ENCODE results near the gene GNB1L.

The GNB1L gene

DNA sequence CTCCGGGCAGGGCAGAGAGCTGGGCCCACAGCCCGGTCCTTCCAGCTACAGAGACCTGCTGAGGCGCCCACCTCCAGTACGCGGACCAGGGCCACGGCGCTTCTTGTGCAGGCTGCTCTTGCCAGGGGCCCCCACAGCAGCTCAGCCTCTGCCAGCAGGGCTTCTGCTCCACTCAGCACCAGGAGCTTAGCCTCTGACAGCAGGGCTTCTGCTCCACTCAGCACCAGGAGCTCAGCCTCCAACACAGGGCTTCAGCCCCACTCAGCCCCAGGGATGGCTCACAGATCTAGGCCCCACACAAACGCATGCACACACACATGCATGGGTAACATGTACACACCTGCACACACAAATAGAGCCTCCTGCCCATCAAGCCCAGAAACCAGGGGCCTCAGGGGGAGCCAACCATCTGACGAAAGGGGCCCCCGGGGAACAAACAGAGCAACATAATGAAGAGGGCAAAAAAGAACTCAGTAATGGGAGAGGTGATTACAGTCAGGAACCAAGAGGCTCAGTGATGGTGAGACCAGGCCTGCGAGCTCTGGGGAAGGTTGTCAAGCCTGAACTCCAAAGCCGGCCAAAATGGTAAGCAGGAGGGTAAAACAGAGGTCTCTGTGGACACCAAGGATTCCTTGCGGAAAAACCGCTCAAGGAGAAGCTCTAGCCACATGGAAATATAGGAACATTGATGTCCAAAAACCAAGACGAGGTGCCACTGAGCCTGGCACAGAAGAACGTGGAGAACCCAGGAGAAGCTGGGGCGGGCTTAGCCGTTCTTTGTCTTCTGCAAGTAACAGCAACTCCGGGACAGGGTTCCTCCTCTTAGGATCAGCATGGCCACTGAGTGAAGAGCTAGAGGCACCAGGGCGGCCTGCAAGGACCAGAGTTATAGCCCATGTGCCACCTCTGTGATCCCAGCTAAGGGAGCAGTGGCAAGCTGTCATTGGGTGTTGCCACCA is 46.5 kb downstream of the GNB1L start:
- no peaks in the 10 kb centered on the region for H3K27me3 ChIP-seq (replicated peaks; ENCODE audit: control insufficient read depth, insufficient read depth, low read length, poor library complexity, severe bottlenecking)

DNA sequence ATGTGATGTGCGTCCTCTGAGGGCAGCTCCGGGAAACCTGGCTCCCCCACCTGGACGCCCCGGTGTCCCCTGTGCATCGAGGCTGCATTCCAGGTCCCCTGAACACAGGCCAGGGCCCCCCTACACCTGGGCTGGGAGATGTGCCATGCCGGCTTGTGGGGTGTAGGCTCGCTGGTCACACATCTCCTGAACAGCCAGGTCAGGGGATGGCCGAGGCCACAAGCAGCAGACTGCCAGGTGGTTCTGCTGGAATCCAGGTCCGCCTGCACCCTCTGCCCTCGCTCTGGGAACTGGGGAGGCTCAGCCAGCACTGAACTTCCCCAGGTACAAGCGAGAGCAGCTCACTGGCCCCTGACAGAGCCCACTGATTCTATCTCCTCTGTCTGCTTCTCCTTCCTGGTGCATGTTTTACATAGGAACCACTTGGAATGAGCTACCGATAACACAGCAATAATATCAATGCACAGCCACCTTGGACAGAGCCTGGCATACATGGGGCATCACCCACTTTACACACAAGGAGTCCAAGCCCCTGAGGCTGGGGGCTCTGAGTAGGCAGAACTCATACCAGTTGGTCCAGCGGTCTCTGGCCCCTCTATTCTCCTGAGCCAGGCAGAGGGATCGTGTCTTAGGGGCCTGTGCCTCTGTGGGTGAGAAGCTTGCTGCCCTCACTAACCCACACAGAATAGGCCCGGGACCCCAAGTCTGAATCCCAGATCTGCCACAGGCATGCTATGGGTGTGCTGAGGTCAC is 47.3 kb downstream of the GNB1L start:
- H3K36me3 ChIP-seq (ENCODE audit: control insufficient read depth, insufficient read depth, low read length), result no peaks in the 10 kb centered on the region
- no peak overlapping the region for H3K4me3 ChIP-seq (ENCODE audit: insufficient read depth, low read depth, low read length, poor library complexity, severe bottlenecking)
- H3K27me3 ChIP-seq (replicated peaks; ENCODE audit: control insufficient read depth, insufficient read depth, low read length, poor library complexity, severe bottlenecking), result no peaks in the 10 kb centered on the region
- H3K4me1 ChIP-seq (ENCODE audit: control insufficient read depth, insufficient read depth, low read length, poor library complexity, severe bottlenecking), result peaks cover 6% of the 10 kb centered on the region
- H3K9me3 ChIP-seq (ENCODE audit: control insufficient read depth, low read length), result no peaks in the 10 kb centered on the region
- DNase-seq, result no peak
- no peak overlapping the region for H3K27ac ChIP-seq (ENCODE audit: insufficient read depth, low read length, poor library complexity, severe bottlenecking)

More for the DNA sequence above, 46.5 kb downstream of the GNB1L start:
- no peak for DNase-seq
- H3K27ac ChIP-seq (ENCODE audit: insufficient read depth, low read length, poor library complexity, severe bottlenecking), result no peak overlapping the region
- no peak overlapping the region for H3K4me3 ChIP-seq (ENCODE audit: insufficient read depth, low read depth, low read length, poor library complexity, severe bottlenecking)
- no peaks in the 10 kb centered on the region for H3K9me3 ChIP-seq (ENCODE audit: control insufficient read depth, low read length)
- no peaks in the 10 kb centered on the region for H3K36me3 ChIP-seq (ENCODE audit: control insufficient read depth, insufficient read depth, low read length)
- peaks cover 6% of the 10 kb centered on the region for H3K4me1 ChIP-seq (ENCODE audit: control insufficient read depth, insufficient read depth, low read length, poor library complexity, severe bottlenecking)

DNA sequence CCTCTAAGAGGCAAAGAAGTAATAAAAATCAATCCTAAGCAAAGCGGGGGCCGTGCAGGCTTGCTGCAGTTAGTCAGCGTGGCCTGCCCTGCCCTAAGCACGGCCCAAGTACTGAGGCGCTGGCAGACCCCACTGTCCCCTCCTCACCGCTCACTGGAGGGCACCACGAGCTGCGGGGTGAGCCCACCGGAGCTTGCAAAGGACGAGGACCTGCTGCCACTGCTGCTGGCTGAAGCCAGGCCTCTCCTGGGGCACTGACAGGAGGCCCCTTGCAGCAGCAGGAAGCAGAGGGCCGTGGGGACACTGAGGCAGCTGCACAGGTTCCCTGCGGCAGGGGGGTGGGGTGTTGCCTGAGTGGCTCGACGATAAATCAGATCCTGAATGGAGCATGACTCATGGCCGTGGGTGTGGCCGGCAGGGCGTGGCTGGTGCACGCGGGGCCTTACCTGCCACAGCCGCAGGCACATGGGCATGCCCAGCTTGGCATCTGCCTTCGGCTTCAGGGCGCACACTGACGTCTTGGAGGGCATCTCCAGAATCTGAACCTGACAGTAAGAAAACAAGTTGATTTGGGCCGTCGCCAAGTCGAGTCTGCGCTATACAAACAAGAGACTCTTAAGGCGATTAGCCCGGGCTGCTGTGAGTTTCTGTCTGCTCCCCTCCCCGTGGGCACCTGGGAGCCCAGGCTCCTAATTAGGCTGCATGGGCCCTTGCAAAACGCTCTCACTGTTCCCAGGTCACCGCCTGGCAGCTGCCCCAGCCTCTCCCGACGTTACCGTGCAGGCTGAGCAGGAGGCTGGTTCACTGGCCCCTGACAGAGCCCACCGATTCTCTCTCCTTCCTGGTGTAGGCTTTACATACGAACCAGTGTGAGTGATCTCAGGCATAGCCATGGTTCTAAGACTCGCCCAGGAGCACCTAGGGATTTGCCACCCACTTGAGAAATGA is 48.2 kb downstream of the GNB1L start:
- no peak for DNase-seq
- peaks cover 6% of the 10 kb centered on the region for H3K4me1 ChIP-seq (ENCODE audit: control insufficient read depth, insufficient read depth, low read length, poor library complexity, severe bottlenecking)
- no peaks in the 10 kb centered on the region for H3K27me3 ChIP-seq (replicated peaks; ENCODE audit: control insufficient read depth, insufficient read depth, low read length, poor library complexity, severe bottlenecking)
- H3K4me3 ChIP-seq (ENCODE audit: insufficient read depth, low read depth, low read length, poor library complexity, severe bottlenecking), result no peak overlapping the region
- peaks cover 4% of the 10 kb centered on the region for H3K36me3 ChIP-seq (ENCODE audit: control insufficient read depth, insufficient read depth, low read length)
- no peak overlapping the region for H3K27ac ChIP-seq (ENCODE audit: insufficient read depth, low read length, poor library complexity, severe bottlenecking)
- no peaks in the 10 kb centered on the region for H3K9me3 ChIP-seq (ENCODE audit: control insufficient read depth, low read length)

DNA sequence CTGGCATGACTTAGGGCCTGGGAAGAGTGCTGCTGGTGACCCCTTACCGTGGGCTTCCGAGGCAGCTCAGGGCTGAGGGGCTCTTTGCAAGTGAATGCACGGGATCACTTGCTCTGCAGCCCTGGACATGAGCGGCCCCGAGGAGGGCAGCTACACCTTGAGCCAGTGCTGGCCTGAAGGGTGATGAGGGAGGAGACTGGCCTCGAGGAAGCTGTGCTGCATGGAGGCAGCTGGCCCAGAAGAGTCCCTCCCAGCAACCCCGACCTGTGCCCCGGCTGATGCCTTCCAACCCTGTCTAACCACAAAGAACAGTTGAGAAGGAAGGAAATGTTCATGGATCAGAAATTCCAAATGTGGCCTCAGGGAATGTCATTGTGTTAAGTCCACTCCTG is 48.9 kb downstream of the GNB1L start:
- Histone ChIP-seq H3K36me3 (ENCODE audit: control insufficient read depth, insufficient read depth, low read length) (peaks cover 4% of the 10 kb centered on the region), H3K4me3 (ENCODE audit: insufficient read depth, low read depth, low read length, poor library complexity, severe bottlenecking) (no peak overlapping the region), H3K27me3 (replicated peaks; ENCODE audit: control insufficient read depth, insufficient read depth, low read length, poor library complexity, severe bottlenecking) (no peaks in the 10 kb centered on the region), H3K4me1 (ENCODE audit: control insufficient read depth, insufficient read depth, low read length, poor library complexity, severe bottlenecking) (peaks cover 6% of the 10 kb centered on the region), H3K9me3 (ENCODE audit: control insufficient read depth, low read length) (no peaks in the 10 kb centered on the region), H3K27ac (ENCODE audit: insufficient read depth, low read length, poor library complexity, severe bottlenecking) (no peak overlapping the region)
- DNase-seq, result no peak

DNA sequence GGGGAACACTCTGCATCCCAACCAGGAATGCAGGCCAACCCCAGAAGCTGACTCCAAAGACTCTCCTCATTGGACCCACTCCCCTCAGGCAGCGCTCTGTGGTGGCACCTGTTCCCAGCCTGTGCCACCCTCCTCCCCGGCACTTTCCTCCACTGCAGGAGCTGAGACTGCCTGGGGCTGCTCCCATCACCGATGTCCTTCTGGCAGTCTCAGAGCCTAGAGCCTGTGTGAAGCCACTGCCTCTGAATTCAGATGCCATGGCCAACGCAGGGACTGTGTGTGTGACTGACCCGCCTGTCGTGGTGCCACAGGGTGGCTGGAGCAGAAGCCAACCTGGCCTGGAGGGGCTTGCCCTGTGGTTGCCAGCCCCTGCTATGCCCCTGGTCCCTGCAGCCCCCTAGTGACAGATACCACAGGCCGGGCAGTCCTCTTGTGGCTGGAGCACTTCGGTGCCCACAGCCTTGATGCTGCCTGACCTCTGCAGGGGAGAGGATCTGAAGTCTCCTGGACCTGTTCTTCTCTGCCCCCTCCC is 50.9 kb downstream of the GNB1L start:
- H3K9me3 ChIP-seq (ENCODE audit: control insufficient read depth, low read length), result no peaks in the 10 kb centered on the region
- no peaks in the 10 kb centered on the region for H3K27me3 ChIP-seq (replicated peaks; ENCODE audit: control insufficient read depth, insufficient read depth, low read length, poor library complexity, severe bottlenecking)
- no peak overlapping the region for H3K4me3 ChIP-seq (ENCODE audit: insufficient read depth, low read depth, low read length, poor library complexity, severe bottlenecking)
- no peaks in the 10 kb centered on the region for H3K4me1 ChIP-seq (ENCODE audit: control insufficient read depth, insufficient read depth, low read length, poor library complexity, severe bottlenecking)
- H3K36me3 ChIP-seq (ENCODE audit: control insufficient read depth, insufficient read depth, low read length), result peaks cover 13% of the 10 kb centered on the region
- no peak for DNase-seq
- no peak overlapping the region for H3K27ac ChIP-seq (ENCODE audit: insufficient read depth, low read length, poor library complexity, severe bottlenecking)

DNA sequence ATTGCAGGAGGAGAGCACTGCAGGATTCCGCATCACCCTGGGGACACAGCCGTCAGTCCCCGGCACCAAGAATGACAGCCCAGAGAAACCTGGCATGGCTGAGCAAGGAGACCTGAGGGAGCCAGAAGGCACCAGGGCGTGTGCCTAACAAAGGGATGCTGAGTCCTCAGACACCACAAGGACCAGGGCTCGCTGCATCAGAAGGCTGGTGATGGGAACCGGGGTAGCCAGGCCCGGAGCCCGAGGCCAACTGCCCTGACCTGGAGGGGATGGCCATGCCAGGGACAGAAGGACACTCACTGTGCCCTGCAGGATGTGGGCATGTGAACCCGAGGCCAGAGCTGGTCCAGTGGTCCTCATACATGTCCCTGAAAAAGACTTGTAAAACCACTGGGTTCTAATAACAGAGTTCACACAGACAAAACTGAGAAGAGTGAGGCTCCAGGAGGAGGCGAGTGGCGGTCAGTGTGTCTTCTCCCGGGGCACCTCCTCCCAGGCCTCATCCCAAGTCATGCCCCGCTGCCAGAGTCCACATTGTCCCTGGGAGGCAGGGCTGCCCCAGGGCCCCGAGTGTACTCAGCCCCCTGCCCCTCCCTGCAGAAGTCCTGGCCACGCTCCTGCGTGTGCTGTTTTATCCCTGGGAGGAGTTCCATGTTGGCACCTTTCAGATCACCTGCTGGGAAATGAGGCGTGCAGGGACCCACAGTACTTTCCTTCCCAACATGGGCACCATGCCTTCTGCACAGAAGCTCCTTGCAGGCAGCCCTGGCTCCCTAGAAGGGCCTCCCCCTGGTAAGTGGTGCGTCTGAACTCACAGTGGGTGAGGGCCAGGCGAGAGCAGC is 51.6 kb downstream of the GNB1L start:
- H3K4me3 ChIP-seq (ENCODE audit: insufficient read depth, low read depth, low read length, poor library complexity, severe bottlenecking), result no peak overlapping the region
- H3K4me1 ChIP-seq (ENCODE audit: control insufficient read depth, insufficient read depth, low read length, poor library complexity, severe bottlenecking), result no peaks in the 10 kb centered on the region
- H3K27ac ChIP-seq (ENCODE audit: insufficient read depth, low read length, poor library complexity, severe bottlenecking), result no peak overlapping the region
- no peaks in the 10 kb centered on the region for H3K27me3 ChIP-seq (replicated peaks; ENCODE audit: control insufficient read depth, insufficient read depth, low read length, poor library complexity, severe bottlenecking)
- H3K36me3 ChIP-seq (ENCODE audit: control insufficient read depth, insufficient read depth, low read length), result peaks cover 13% of the 10 kb centered on the region
- no peak for DNase-seq
- no peaks in the 10 kb centered on the region for H3K9me3 ChIP-seq (ENCODE audit: control insufficient read depth, low read length)

DNA sequence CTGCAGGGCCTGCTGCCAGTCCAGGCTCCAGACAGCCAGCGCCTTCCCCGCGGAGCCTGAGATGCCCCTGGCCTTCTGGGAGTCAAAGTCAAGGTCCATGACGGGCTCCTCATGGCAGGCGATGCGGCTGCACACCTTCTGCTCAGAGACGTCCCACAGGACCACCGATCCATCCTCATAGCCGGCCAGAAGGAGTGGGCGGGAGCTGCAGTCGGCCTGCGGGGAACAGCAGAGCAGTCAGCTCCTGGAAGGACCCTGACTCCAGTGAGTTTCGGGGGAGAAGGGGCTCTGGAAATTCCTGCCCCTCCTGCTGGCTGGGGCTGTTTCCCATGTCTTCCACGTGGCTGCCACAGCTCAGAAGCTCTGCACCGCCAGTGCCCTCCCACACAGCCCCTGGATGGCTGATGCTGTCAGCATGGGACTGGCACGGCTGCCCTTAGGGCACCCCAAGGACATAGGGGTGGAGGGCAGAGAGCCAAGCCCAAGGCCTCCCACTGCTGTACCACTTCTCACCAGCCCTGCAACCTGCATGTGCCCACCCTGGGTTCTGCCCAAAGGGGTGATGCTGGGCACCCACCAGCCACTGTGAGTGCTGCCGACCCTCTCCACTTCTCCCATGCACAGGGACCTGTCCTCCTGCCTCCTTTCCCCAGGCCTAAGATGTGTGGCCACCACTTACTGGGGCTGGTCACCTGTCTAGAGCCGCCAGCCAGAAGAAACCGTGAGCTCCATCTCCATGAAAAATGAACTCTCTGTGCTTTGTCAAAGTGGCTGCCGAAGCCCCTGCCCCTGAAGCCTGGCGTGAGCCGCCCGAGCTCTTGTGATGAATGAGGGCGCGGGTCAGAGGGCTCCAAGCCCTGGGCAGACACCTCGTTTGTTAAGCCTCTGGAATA is 52.4 kb downstream of the GNB1L start:
- Histone ChIP-seq H3K9me3 (ENCODE audit: control insufficient read depth, low read length) (no peaks in the 10 kb centered on the region), H3K27ac (ENCODE audit: insufficient read depth, low read length, poor library complexity, severe bottlenecking) (no peak overlapping the region), H3K27me3 (replicated peaks; ENCODE audit: control insufficient read depth, insufficient read depth, low read length, poor library complexity, severe bottlenecking) (no peaks in the 10 kb centered on the region), H3K36me3 (ENCODE audit: control insufficient read depth, insufficient read depth, low read length) (peaks cover 13% of the 10 kb centered on the region), H3K4me3 (ENCODE audit: insufficient read depth, low read depth, low read length, poor library complexity, severe bottlenecking) (no peak overlapping the region), H3K4me1 (ENCODE audit: control insufficient read depth, insufficient read depth, low read length, poor library complexity, severe bottlenecking) (no peaks in the 10 kb centered on the region)
- DNase-seq, result no peak

DNA sequence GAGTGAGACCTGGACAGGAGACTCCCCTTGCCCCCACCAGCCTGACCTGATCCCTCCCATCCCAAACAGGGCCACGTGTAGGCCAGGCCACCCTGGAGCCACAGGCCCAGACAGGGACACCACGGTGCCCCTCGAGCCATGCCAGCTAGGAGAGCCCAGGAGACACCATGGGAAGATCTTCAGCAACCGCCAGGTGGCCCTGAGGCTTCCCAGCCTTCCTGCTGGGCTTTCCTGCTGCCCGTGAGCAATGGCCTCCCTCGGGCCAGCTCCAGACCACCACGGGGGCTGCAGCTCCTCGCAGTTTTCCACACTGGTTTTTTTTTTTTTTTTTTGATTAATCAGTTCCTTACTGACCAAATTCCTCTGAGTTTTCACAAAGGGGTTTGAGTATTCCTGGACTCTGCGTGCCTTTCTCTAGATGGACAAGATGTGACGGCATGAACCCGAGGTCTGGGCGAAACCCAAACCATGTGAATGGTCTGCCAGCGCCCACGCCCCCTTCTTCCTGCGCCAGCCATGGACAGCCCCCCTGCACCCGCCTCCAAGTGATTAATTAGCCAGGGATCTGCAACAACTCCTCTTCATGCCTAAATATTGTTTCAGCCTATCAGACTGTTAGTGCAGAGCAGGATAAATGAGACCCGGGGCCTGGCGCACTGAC is 53.2 kb downstream of the GNB1L start:
- H3K4me1 ChIP-seq (ENCODE audit: control insufficient read depth, insufficient read depth, low read length, poor library complexity, severe bottlenecking), result no peaks in the 10 kb centered on the region

More for the DNA sequence above, 53.2 kb downstream of the GNB1L start:
- no peaks in the 10 kb centered on the region for H3K9me3 ChIP-seq (ENCODE audit: control insufficient read depth, low read length)
- DNase-seq, result no peak
- H3K27ac ChIP-seq (ENCODE audit: insufficient read depth, low read length, poor library complexity, severe bottlenecking), result no peak overlapping the region
- H3K36me3 ChIP-seq (ENCODE audit: control insufficient read depth, insufficient read depth, low read length), result peaks cover 13% of the 10 kb centered on the region
- H3K4me3 ChIP-seq (ENCODE audit: insufficient read depth, low read depth, low read length, poor library complexity, severe bottlenecking), result no peak overlapping the region
- H3K27me3 ChIP-seq (replicated peaks; ENCODE audit: control insufficient read depth, insufficient read depth, low read length, poor library complexity, severe bottlenecking), result no peaks in the 10 kb centered on the region

Measured in effector memory CD4-positive, alpha-beta T cell (primary cell).